Measurements from ENCODE around the gene ARID4A. TPM values are rescaled to one million over a fixed set of nuclear protein-coding genes. Genes with fewer than 3 reads are reported as not detected.
A peak's percentile ranks its signal among the peaks of the same experiment; 100 is the strongest.

The ARID4A gene
- total and polyA plus RNA-seq, 12 donors = 4.4 to 38.0 (median 17.9) TPM

GRCh38 chr14:58281969-58282368 lies 16.4 kb upstream of the ARID4A start:
- no peak overlapping the region for H3K4me3 ChIP-seq
- H3K36me3 ChIP-seq (replicated peaks in 1 of 2) = peaks cover 0 to 49% of the 10 kb centered on the region in 2 donors
- H3K4me1 ChIP-seq (replicated peaks in 1 of 2) = peaks cover 13 to 32% of the 10 kb centered on the region in 2 donors
- intact Hi-C loops (cut with DNase I) = no loop called here
- H3K27me3 ChIP-seq = no peaks in the 10 kb centered on the region
- peaks cover 0 to under 1% (median 0%) of the 10 kb centered on the region in 3 donors for H3K9me3 ChIP-seq (replicated peaks in 1 of 3)
- TF ChIP-seq, protein P1, sequence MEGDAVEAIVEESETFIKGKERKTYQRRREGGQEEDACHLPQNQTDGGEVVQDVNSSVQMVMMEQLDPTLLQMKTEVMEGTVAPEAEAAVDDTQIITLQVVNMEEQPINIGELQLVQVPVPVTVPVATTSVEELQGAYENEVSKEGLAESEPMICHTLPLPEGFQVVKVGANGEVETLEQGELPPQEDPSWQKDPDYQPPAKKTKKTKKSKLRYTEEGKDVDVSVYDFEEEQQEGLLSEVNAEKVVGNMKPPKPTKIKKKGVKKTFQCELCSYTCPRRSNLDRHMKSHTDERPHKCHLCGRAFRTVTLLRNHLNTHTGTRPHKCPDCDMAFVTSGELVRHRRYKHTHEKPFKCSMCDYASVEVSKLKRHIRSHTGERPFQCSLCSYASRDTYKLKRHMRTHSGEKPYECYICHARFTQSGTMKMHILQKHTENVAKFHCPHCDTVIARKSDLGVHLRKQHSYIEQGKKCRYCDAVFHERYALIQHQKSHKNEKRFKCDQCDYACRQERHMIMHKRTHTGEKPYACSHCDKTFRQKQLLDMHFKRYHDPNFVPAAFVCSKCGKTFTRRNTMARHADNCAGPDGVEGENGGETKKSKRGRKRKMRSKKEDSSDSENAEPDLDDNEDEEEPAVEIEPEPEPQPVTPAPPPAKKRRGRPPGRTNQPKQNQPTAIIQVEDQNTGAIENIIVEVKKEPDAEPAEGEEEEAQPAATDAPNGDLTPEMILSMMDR (IDR thresholded peaks at IDR 0.05) = no peak
- TF ChIP-seq POLR2A (IDR thresholded peaks at IDR 0.05) = no peak
- WGBS, 4 donors = 56 to 73% (median 61%) methylated on average over 3 of the region's 3 CpGs
- DNase-seq = no peak
- H3K27ac ChIP-seq = peak overlapping the region; percentile 26 to 82 (median 61)

GRCh38 chr14:58282925-58283593 lies 15.3 kb upstream of the ARID4A start:
- Histone ChIP-seq H3K4me1 (replicated peaks in 1 of 2) (peaks cover 13 to 42% of the 10 kb centered on the region in 2 donors), H3K36me3 (replicated peaks in 1 of 2) (peaks cover 0 to 44% of the 10 kb centered on the region in 2 donors), H3K9me3 (replicated peaks in 1 of 3) (peaks cover 0 to 4% (median 0%) of the 10 kb centered on the region in 3 donors), H3K27ac (peak overlapping the region in 2 of 5 donors; percentile 1 to 71), H3K27me3 (no peaks in the 10 kb centered on the region), H3K4me3 (no peak overlapping the region)
- TF ChIP-seq, protein P1 (IDR thresholded peaks at IDR 0.05) = no peak
- TF ChIP-seq POLR2A (IDR thresholded peaks at IDR 0.05) = no peak
- WGBS, 4 donors = 65 to 70% (median 69%) methylated on average over 4 of the region's 4 CpGs
- DNase-seq = no peak
- intact Hi-C loops (cut with DNase I) = no loop called here

GRCh38 chr14:58283730-58284129 lies 14.6 kb upstream of the ARID4A start:
- no peak for DNase-seq
- Histone ChIP-seq H3K4me3 (no peak overlapping the region), H3K36me3 (replicated peaks in 1 of 2) (peaks cover 0 to 39% of the 10 kb centered on the region in 2 donors), H3K27me3 (no peaks in the 10 kb centered on the region), H3K9me3 (replicated peaks in 1 of 3) (peaks cover 0 to 4% (median 0%) of the 10 kb centered on the region in 3 donors), H3K27ac (peak overlapping the region in 1 of 5 donors; percentile 1), H3K4me1 (replicated peaks in 1 of 2) (peaks cover 13 to 45% of the 10 kb centered on the region in 2 donors)
- intact Hi-C loops (cut with DNase I) = no loop called here
- TF ChIP-seq, protein P1 (IDR thresholded peaks at IDR 0.05) = no peak
- TF ChIP-seq POLR2A (IDR thresholded peaks at IDR 0.05) = no peak

GRCh38 chr14:58285132-58285531 lies 13.2 kb upstream of the ARID4A start:
- H3K4me1 ChIP-seq (replicated peaks in 1 of 2) = peaks cover 13 to 51% of the 10 kb centered on the region in 2 donors
- no peak overlapping the region for H3K4me3 ChIP-seq
- 91 to 99% (median 95%) methylated on average over 4 of the region's 4 CpGs for WGBS, 4 donors
- peaks cover 0 to 4% (median 0%) of the 10 kb centered on the region in 3 donors for H3K9me3 ChIP-seq (replicated peaks in 1 of 3)
- no peak for TF ChIP-seq POLR2A (IDR thresholded peaks at IDR 0.05)
- TF ChIP-seq, protein P1 (IDR thresholded peaks at IDR 0.05) = no peak
- H3K27me3 ChIP-seq = no peaks in the 10 kb centered on the region
- peaks cover 0 to 42% of the 10 kb centered on the region in 2 donors for H3K36me3 ChIP-seq (replicated peaks in 1 of 2)
- intact Hi-C loops (cut with DNase I) = no loop called here
- no peak overlapping the region for H3K27ac ChIP-seq
- no peak for DNase-seq

Measured in adrenal gland (tissue), 12 donors.